ENCODE results near the gene NFAM1. TPM values are rescaled to one million over a fixed set of nuclear protein-coding genes. Genes with fewer than 3 reads are reported as not detected.
A peak's percentile ranks its signal among the peaks of the same experiment; 100 is the strongest.

Gene NFAM1
- polyA plus RNA-seq, 4 donors: 0.22 to 1.9 (median 0.98) TPM

DNA sequence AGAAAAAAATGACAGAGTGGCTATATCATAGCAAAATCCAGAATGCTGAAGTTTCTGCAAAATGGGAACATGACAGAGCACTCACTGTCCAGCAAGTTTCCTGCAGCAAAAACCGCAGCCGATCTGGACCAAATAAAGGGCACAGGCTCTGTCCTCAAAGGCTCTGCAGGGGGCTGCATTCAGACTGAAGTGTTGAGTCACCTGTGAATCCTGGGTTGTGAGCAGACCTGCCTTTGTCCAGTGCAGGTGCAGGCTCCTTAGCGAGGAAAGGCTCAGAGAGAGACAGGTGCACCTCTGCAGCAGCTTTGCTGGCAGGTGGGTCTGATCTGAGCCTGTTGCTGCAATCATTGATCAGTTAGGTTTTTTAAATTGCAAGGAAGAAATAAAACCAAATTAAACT lies 29.3 kb upstream of the NFAM1 start:
- H3K9me3 ChIP-seq (ENCODE audit: control insufficient read depth in 2 of 2, insufficient read depth in 1 of 2, low read depth in 1 of 2, low read length in 1 of 2): no peaks in the 10 kb centered on the region
- DNase-seq: no peak
- WGBS, 3 donors: 57 to 61% (median 61%) methylated on average over 3 of the region's 3 CpGs
- H3K27me3 ChIP-seq (ENCODE audit: control insufficient read depth in 3 of 3, insufficient read depth in 3 of 3, low read length in 3 of 3): peaks cover 0 to 4% (median 2%) of the 10 kb centered on the region in 3 donors
- FAIRE-seq: no peak
- H3K27ac ChIP-seq (ENCODE audit: low read depth in 1 of 3, low read length in 2 of 3): no peak overlapping the region
- no peak overlapping the region for H3K4me3 ChIP-seq (ENCODE audit: low read depth in 1 of 3, low read length in 3 of 3)
- H3K36me3 ChIP-seq (ENCODE audit: control insufficient read depth in 3 of 3, insufficient read depth in 2 of 3, low read depth in 1 of 3, low read length in 3 of 3): no peaks in the 10 kb centered on the region
- peaks cover 0 to 23% (median 0%) of the 10 kb centered on the region in 3 donors for H3K4me1 ChIP-seq (ENCODE audit: control insufficient read depth in 3 of 3, insufficient read depth in 2 of 3, low read depth in 1 of 3, low read length in 2 of 3)

DNA sequence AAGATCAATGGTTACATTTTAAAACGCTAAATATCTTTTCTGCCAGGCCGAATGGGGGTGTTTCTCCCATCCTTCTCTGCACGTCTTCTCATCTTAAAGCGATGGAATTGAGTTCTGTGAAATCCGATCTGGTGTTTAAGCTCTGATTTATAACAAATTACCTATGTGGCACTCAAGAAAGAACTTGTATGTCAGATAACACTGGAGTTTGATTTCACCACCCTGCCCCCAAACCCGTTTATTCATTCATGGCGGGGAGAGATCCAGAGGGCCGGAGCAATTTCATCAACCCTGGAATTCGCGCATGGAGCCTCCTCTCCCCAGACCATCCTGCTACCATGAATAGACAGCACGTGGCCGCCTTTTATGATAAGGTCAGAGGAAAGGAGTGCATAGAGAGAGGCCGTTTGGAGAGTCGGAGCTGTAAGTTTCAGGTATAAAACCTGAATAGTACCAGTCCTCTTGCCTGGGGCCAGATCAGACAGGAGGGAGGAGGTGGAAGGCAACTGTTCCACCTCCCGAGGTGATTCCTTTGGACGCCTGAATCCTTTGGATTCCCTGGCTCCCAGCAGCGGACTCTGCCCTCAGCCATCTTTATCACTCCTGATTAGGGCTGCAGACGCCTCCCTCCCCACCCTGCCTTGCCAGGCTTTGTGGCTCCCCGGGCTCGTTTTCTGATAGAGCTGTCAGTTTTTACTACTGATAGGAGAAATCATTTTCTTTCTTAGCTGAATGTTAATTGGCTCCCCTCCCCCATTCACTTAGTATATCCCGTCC lies 27.3 kb upstream of the NFAM1 start:
- DNase-seq (peak; percentile 80 to 85), FAIRE-seq (no peak)
- no peaks in the 10 kb centered on the region for H3K36me3 ChIP-seq (ENCODE audit: control insufficient read depth in 3 of 3, insufficient read depth in 2 of 3, low read depth in 1 of 3, low read length in 3 of 3)
- H3K9me3 ChIP-seq (ENCODE audit: control insufficient read depth in 2 of 2, insufficient read depth in 1 of 2, low read depth in 1 of 2, low read length in 1 of 2): no peaks in the 10 kb centered on the region
- peaks cover 0 to 23% (median 0%) of the 10 kb centered on the region in 3 donors for H3K4me1 ChIP-seq (ENCODE audit: control insufficient read depth in 3 of 3, insufficient read depth in 2 of 3, low read depth in 1 of 3, low read length in 2 of 3)
- H3K27me3 ChIP-seq (ENCODE audit: control insufficient read depth in 3 of 3, insufficient read depth in 3 of 3, low read length in 3 of 3): peaks cover 0 to 4% (median 2%) of the 10 kb centered on the region in 3 donors
- 15 to 29% (median 25%) methylated on average over 21 of the region's 21 CpGs for WGBS, 3 donors
- H3K27ac ChIP-seq (ENCODE audit: low read depth in 1 of 3, low read length in 2 of 3): peak overlapping the region in 1 of 3 donors; percentile 76
- peak overlapping the region in 1 of 3 donors; percentile 14 for H3K4me3 ChIP-seq (ENCODE audit: low read depth in 1 of 3, low read length in 3 of 3)

DNA sequence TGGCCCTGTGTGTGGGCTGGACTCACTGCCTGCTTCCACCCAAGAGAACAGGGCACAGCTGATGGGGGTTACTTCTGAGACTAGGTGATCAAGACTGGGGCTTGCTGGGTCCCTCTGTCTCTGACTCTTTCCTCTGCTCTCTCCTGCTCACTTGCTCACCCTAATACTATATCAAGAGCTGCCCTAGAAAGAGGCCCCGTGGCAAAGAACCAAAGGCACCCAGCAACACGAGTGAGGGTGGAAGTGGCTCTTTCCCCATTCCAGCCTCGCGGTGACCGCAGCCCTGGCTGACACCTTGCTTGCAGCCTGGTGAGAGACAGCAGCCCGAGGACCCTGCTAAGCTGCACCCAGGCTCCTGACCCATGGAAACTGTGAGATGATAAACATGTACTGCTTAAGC lies 20.7 kb upstream of the NFAM1 start:
- Histone ChIP-seq H3K4me1 (ENCODE audit: control insufficient read depth in 3 of 3, insufficient read depth in 2 of 3, low read depth in 1 of 3, low read length in 2 of 3) (no peaks in the 10 kb centered on the region), H3K27ac (ENCODE audit: low read depth in 1 of 3, low read length in 2 of 3) (no peak overlapping the region), H3K36me3 (ENCODE audit: control insufficient read depth in 3 of 3, insufficient read depth in 2 of 3, low read depth in 1 of 3, low read length in 3 of 3) (no peaks in the 10 kb centered on the region), H3K4me3 (ENCODE audit: low read depth in 1 of 3, low read length in 3 of 3) (no peak overlapping the region), H3K27me3 (ENCODE audit: control insufficient read depth in 3 of 3, insufficient read depth in 3 of 3, low read length in 3 of 3) (peaks cover 0 to 1% (median 0%) of the 10 kb centered on the region in 3 donors), H3K9me3 (ENCODE audit: control insufficient read depth in 2 of 2, insufficient read depth in 1 of 2, low read depth in 1 of 2, low read length in 1 of 2) (no peaks in the 10 kb centered on the region)
- FAIRE-seq (no peak), DNase-seq (no peak)
- WGBS, 3 donors: 73 to 78% (median 75%) methylated on average over 6 of the region's 6 CpGs

DNA sequence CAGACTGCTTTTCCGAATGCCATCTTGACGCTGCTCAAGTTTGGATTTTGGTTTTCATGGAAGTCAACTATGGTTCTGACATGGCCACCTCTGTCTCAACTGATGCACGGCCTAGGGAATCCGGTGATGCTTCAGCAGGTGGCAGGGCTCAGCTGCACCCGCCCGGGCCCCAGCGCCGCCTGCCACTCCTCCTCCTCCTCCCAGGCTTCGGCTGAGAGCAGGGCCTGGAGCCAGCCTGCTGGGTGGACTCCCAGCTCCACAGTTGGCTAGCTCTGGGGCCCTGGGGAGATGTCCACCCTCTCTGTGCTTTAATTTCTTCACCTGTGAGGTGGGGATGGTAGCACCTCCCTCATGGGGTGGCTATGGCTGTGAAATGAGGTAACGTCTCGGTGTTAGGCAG lies 20.3 kb upstream of the NFAM1 start:
- DNase-seq (no peak), FAIRE-seq (no peak)
- no peak overlapping the region for H3K27ac ChIP-seq (ENCODE audit: low read depth in 1 of 3, low read length in 2 of 3)
- no peak overlapping the region for H3K4me3 ChIP-seq (ENCODE audit: low read depth in 1 of 3, low read length in 3 of 3)
- WGBS, 3 donors: 69 to 82% (median 71%) methylated on average over 11 of the region's 11 CpGs
- H3K36me3 ChIP-seq (ENCODE audit: control insufficient read depth in 3 of 3, insufficient read depth in 2 of 3, low read depth in 1 of 3, low read length in 3 of 3): no peaks in the 10 kb centered on the region
- no peaks in the 10 kb centered on the region for H3K27me3 ChIP-seq (ENCODE audit: control insufficient read depth in 3 of 3, insufficient read depth in 3 of 3, low read length in 3 of 3)
- no peaks in the 10 kb centered on the region for H3K4me1 ChIP-seq (ENCODE audit: control insufficient read depth in 3 of 3, insufficient read depth in 2 of 3, low read depth in 1 of 3, low read length in 2 of 3)
- no peaks in the 10 kb centered on the region for H3K9me3 ChIP-seq (ENCODE audit: control insufficient read depth in 2 of 2, insufficient read depth in 1 of 2, low read depth in 1 of 2, low read length in 1 of 2)

DNA sequence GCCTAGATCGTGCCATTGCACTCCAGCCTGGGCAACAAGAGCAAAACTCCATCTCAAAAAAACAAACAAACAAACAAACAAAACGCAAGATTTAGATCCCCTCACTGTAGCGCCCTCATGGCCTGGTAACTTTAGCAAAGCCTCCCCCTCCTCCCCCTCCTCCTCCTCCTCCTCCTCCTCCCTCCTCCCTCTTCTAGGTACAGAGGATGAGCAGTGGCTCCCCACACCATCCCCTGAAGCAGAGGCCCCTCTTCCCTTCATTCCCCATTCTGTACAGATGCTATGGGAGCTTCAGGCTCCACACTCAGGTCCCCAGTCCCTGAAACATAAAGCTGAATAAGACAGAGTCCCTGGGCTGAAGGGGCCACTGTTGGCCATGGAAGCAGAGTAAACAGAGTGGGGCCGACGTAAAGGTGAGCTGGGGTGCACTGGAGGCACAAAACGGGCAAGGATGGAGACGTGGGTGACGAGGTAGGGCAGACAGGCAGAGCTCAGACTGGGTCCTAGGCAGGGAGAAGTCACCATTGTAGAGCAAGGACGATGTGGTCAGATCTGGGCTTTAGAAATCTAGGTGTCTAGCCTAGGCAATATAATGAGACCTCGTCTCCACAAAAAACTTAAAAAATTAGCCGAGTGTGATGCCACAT lies 19.4 kb upstream of the NFAM1 start:
- Histone ChIP-seq H3K9me3 (ENCODE audit: control insufficient read depth in 2 of 2, insufficient read depth in 1 of 2, low read depth in 1 of 2, low read length in 1 of 2) (peaks cover 0 to 4% of the 10 kb centered on the region in 2 donors), H3K4me3 (ENCODE audit: low read depth in 1 of 3, low read length in 3 of 3) (no peak overlapping the region), H3K27ac (ENCODE audit: low read depth in 1 of 3, low read length in 2 of 3) (no peak overlapping the region), H3K27me3 (ENCODE audit: control insufficient read depth in 3 of 3, insufficient read depth in 3 of 3, low read length in 3 of 3) (no peaks in the 10 kb centered on the region), H3K36me3 (ENCODE audit: control insufficient read depth in 3 of 3, insufficient read depth in 2 of 3, low read depth in 1 of 3, low read length in 3 of 3) (no peaks in the 10 kb centered on the region), H3K4me1 (ENCODE audit: control insufficient read depth in 3 of 3, insufficient read depth in 2 of 3, low read depth in 1 of 3, low read length in 2 of 3) (no peaks in the 10 kb centered on the region)
- no peak for FAIRE-seq
- no peak for DNase-seq
- 79 to 89% (median 85%) methylated on average over 11 of the region's 11 CpGs for WGBS, 3 donors

DNA sequence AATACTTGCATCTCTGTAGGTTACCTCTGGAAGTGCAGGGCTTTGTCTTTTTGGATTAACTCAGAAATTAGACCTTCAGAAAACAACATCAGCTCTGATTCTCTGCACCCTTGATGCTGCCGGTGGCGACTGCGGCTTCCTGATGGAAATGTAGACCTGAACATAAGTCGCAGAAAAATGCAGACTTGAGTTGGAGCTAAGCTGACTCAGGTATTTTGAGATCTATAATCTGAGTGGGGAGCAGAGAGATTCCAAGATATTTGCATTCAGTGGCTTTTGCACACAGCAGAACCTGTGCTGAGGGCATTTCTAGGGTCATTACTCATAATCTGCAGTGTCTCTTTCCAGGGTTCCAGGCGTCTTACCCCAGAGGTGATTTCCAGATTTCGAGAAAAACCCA lies 18.7 kb upstream of the NFAM1 start:
- H3K27me3 ChIP-seq (ENCODE audit: control insufficient read depth in 3 of 3, insufficient read depth in 3 of 3, low read length in 3 of 3): no peaks in the 10 kb centered on the region
- H3K4me3 ChIP-seq (ENCODE audit: low read depth in 1 of 3, low read length in 3 of 3): no peak overlapping the region
- H3K36me3 ChIP-seq (ENCODE audit: control insufficient read depth in 3 of 3, insufficient read depth in 2 of 3, low read depth in 1 of 3, low read length in 3 of 3): no peaks in the 10 kb centered on the region
- H3K27ac ChIP-seq (ENCODE audit: low read depth in 1 of 3, low read length in 2 of 3): no peak overlapping the region
- peaks cover 0 to 4% of the 10 kb centered on the region in 2 donors for H3K9me3 ChIP-seq (ENCODE audit: control insufficient read depth in 2 of 2, insufficient read depth in 1 of 2, low read depth in 1 of 2, low read length in 1 of 2)
- WGBS, 3 donors: 85 to 88% (median 87%) methylated on average over 6 of the region's 6 CpGs
- no peaks in the 10 kb centered on the region for H3K4me1 ChIP-seq (ENCODE audit: control insufficient read depth in 3 of 3, insufficient read depth in 2 of 3, low read depth in 1 of 3, low read length in 2 of 3)
- FAIRE-seq: no peak
- no peak for DNase-seq

DNA sequence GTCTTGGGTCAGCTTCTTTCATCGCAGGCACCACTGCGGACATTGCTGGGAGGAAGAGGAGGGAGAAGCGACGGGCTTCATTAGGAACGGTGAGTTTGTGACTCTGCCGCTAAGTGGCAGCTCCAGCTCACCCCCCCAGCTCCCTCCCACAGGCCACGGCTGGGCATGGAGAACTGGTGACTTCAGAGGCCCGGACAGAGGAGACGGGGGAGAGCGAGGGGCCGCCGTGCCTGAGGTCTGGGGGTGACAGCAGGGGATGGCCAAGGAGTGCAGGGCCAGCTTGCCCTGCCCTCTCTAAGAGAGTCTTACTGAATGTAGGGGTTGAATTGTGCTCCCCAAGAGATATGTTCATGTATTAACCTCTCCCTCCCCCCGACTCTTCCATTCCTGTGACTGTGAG lies 13.9 kb upstream of the NFAM1 start:
- H3K4me1 ChIP-seq (ENCODE audit: control insufficient read depth in 3 of 3, insufficient read depth in 2 of 3, low read depth in 1 of 3, low read length in 2 of 3): peaks cover 0 to 16% (median 7%) of the 10 kb centered on the region in 3 donors
- 88 to 93% (median 92%) methylated on average over 13 of the region's 13 CpGs for WGBS, 3 donors
- peaks cover 0 to 4% of the 10 kb centered on the region in 2 donors for H3K9me3 ChIP-seq (ENCODE audit: control insufficient read depth in 2 of 2, insufficient read depth in 1 of 2, low read depth in 1 of 2, low read length in 1 of 2)
- no peaks in the 10 kb centered on the region for H3K27me3 ChIP-seq (ENCODE audit: control insufficient read depth in 3 of 3, insufficient read depth in 3 of 3, low read length in 3 of 3)
- FAIRE-seq (no peak), DNase-seq (no peak)
- H3K4me3 ChIP-seq (ENCODE audit: low read depth in 1 of 3, low read length in 3 of 3): no peak overlapping the region
- no peaks in the 10 kb centered on the region for H3K36me3 ChIP-seq (ENCODE audit: control insufficient read depth in 3 of 3, insufficient read depth in 2 of 3, low read depth in 1 of 3, low read length in 3 of 3)
- H3K27ac ChIP-seq (ENCODE audit: low read depth in 1 of 3, low read length in 2 of 3): no peak overlapping the region

DNA sequence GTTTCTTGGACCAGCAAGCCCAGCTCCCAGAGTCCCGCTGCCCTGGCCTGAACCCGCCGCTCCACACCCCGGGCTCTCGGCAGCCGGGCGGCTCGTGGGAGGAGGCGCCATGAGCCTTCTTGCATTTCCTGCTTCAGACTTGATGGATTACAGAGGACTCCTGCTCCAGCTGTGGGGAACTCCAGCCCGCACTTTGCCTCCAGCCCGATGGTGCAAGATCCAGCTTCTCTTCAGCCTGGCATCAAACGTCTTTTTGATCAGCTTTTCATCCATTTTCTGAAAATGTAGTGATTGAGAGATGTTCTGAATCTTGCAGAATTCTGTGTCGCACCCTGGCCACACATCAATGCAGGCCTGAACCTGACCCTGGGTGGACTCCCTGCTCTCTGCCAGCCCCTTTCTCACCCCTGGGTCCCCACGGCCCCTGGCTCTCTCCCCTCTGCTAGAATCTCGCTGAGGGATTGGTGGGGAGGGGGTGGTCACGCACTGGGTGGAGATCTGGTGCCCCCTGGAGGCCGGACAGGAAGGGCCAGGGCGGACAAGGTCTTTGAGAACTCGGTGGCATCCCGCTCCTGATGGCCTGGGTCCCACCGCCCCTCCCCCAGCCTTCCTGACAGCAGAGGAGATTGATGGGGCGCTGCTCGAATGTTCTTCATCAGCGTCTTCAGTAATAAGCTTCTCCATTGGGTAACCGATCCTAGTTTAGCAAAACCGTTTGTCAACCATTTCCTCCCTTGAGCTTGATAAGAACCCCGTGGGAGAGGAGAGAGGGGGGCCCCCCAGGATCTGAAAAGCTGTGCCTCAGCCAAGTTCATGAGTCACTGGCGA lies 12.1 kb upstream of the NFAM1 start:
- 1 to 2% (median 1%) methylated on average over 26 to 28 of the region's 28 CpGs for WGBS, 3 donors
- peaks cover 0 to 4% of the 10 kb centered on the region in 2 donors for H3K9me3 ChIP-seq (ENCODE audit: control insufficient read depth in 2 of 2, insufficient read depth in 1 of 2, low read depth in 1 of 2, low read length in 1 of 2)
- H3K27me3 ChIP-seq (ENCODE audit: control insufficient read depth in 3 of 3, insufficient read depth in 3 of 3, low read length in 3 of 3): no peaks in the 10 kb centered on the region
- peak overlapping the region in 2 of 3 donors; percentile 25 to 36 for H3K4me3 ChIP-seq (ENCODE audit: low read depth in 1 of 3, low read length in 3 of 3)
- H3K4me1 ChIP-seq (ENCODE audit: control insufficient read depth in 3 of 3, insufficient read depth in 2 of 3, low read depth in 1 of 3, low read length in 2 of 3): peaks cover 0 to 16% (median 7%) of the 10 kb centered on the region in 3 donors
- H3K27ac ChIP-seq (ENCODE audit: low read depth in 1 of 3, low read length in 2 of 3): peak overlapping the region; percentile 5 to 77 (median 16)
- FAIRE-seq (no peak), DNase-seq (peak; percentile 90 to 95)
- no peaks in the 10 kb centered on the region for H3K36me3 ChIP-seq (ENCODE audit: control insufficient read depth in 3 of 3, insufficient read depth in 2 of 3, low read depth in 1 of 3, low read length in 3 of 3)

Data from small intestine (tissue), 7 donors.